CMK (cell line): ENCODE measurements around the gene PITX1.
"Not testable (repeated sequence)": the region's sequence is repeated elsewhere in the genome, so short reads cannot be mapped to it uniquely, and the experiment has no call there.

ENCODE experiments used
- DNase-seq: peaks from one replicate; pipeline ENCODE4 v3.0.0-alpha.2; 2010; ENCODE audit warnings: low read depth

PITX1 gene

DNA sequence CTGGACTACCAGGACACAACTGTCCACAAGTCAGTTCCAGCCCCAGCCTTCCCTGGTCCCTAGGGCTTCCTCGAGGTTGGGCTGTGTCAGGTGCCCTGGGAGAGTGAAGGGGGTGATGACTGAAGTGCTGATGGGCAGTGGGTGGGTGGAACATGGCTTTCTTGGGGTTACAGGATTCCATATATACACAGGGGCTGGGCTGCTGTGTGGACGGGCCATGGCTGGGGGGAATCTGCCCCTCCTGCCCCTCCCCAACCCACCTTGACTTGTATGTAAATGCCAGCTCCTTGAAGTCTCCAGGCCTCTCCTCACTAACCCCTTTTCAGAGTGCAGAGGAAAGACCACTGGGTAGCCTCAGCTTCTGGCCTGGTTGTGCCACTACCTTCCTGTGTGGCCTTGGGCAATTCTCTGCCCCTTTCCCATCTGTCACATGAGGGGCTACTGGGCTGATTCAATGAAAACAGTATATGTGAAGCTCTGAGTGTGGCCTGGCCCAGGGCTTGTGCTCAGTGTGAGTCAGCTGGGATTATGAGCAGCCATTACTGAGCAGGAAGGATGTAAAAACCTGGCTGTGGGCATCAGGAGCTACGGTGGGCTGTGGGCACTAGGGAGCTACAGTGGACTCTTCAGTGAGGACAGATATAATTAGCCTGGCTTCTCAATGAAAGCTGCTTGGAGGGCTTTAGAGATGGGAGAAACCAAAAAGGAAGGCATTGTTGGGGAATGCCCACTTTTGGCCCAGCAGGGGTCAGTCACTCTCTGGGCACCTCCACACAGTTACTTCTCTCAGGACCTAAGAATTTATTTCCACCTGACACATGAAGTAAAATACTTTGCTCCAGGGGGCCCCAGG, 23.3 kb downstream of the PITX1 start:
- DNase-seq = no peak

DNA sequence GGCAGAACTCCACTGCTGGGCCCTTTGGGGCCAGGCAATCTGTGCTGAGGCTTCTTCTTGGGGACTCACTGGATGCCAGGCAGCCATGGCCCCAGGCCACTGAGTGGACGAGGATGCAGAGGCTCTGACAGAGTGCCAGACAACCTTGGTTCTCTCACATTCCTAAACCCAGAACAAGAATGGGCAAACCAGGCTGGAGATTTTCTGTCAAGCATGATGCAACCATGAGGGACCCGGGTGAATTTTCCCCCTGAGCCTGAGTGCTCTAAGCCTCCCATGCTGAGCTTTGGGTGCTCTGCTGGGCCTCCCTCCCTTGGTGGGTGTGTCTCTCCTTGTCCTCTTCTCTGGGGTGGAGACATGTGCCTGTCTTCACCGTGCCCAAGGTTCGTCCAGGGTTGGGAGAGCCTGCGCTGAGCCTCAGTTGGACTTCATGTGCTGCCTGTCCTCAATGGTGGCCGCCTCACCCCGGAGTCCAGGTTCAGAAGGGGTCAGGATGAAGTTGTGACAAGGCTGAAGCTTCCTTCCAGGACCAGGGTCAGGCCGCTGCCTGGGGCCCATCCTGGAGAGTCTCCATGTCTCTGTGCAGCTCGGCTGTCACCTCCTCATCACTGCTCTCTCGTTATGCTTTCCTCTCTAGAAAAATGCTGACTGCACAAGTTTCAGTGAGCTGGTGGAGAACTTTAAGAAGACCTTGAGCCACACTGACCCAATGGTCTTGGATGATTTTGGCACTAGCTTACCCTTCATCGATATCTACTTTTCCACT, 24.1 kb downstream of the PITX1 start:
- DNase-seq = no peak

DNA sequence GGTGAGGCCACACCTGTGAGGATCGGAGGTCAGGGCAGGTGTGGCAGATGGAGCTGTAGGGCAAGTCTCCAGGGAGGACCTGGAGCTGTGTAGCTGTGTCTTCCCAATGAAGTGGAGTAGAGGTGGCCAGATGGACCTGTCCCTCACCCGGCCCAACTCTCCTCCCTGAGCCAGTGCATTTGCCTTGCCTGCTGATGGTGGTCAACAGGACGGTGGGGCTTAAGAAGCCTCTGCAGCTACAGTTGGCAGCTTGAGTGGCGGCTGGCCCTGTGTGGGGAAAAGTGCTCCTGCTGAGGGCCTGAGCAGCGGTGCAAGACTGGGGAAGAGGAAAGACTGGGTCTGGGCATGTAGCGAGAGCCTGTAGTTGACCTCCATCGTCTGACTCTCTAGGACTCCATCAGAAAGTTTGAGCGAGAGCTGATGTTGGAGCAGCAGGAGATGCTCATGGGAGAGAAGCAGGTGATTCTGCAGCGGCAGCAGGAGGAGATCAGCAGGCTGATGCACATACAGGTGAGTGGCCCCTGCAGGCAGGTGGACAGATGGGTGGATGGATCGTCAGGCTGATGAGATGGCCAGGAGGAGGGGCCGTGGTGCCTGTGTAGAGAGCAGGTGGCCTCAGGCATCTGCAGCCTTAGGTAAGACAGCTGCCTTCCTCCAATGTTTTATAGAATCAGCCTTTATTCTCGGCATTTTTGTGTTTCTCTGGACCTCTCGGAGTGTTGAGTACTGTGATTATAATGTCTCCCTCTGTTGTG, 24.9 kb downstream of the PITX1 start:
- no peak for DNase-seq

DNA sequence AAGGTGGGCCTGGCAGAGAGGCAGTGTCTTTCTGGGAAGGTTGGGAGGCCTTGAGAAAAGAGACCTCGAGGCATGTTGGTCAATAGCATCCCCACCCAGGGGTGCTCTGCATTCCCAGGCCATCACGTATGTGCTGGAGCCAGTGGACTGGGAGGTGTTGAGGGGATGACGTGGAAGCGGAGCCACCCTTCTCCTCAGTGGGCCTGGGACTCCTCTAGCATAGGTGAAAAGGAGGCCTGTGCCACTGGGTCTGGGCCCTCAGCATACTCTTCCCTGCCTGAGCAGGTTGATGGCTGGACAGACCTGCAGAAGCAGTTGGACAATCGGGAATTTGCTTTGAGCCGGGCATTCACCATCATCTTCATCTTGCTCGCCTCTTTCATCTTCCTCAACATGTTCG, 25.5 kb downstream of the PITX1 start:
- DNase-seq = no peak

DNA sequence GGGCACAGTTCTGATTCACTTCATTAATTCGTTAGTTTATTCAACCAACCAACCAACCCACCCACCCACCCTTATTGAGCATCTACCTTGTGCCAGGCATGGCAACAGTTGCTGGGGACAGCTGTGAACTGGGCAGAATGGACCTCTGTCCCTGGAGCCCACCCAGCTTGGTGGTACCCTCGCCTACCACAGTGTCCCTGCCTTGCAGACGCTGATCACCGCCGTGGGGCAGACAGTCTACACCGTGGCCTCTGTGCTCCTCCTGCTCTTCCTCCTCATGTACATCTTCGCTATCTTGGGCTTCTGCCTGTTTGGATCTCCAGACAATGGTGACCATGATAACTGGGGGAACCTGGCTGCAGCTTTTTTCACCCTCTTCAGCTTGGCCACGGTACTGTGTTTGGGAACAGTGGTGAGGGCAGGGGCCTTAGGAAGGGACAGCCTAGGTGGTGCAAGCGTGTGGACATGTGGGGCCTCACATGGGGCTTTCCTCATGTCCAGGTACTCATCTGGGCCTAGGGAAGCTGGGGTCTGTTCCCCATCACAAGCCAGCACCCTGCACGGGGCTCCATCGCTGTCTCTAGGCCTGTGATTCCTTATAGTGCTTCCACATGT, 26.2 kb downstream of the PITX1 start:
- no peak for DNase-seq

DNA sequence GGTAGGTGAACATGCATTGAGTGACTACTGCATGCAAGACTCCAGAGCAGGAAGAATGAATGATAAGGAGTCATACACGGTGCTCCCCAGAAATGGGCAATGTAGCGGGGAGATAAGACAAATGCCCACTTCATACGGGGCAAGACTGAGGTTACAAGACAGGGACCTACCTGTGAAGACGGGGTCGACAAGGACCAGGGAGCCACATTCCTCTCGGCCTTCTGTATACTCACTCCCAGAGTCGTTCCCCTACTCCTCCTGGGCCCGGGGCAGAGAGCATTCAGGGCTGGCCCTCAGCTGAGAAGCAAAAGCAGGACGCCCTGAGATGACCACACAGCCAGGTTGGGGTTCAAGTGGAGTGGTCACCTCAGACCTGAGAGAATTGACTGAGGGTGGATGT, 26.7 kb downstream of the PITX1 start:
- no peak for DNase-seq

DNA sequence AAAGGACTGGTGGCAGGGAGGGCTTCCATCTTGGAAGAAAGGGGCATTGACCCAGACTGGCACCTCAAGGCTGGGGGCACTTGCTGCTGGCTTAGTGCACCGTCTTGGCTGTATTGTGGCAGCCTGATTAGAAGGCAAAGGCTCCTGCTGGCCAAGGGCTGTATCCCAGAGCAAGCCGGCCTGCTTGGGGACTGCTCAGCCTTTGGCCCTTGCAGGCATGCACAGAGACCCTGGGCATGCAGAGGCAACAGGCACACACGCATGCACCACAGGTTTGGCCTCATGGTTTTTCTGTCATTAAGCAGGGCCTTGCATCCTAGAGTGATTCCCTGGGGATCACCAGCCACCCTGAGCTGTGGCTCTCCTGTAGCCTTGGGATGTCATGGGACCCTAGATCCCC, 29.0 kb downstream of the PITX1 start:
- DNase-seq = no peak

DNA sequence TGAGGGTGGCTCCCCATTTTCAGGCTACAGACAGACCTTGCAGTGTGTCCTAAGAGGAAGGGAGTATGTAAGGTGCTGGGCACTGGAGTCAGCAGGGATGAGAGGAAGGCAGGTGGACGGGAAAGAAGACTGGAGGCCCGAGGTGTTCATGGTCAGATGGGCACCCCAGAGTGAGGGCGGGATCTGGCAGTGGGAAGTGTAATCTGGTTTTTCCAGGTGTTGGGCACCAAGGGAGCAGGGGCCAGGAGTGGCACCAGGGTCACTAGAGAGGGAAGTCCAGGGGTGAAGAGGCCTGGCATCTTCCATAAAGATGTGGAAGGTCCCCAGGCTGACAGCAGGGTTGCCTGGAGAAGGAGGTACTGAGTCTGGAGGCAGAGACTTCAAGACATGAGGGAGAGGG, 29.7 kb downstream of the PITX1 start:
- DNase-seq = no peak

DNA sequence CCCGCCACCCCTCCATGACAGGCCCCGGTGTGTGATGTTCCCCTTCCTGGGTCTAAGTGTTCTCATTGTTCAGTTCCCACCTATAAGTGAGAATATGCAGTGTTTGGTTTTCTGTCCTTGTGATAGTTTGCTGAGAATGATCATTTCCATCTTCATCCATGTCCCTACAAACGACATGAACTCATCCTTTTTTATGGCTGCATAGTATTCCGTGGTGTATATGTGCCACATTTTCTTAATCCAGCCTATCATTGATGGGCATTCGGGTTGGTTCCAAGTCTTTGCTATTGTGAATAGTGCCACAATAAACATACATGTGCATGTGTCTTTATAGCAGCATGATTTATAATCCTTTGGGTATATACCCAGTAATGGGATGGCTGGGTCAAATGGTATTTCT, 36.0 kb downstream of the PITX1 start:
- not testable (repeated sequence) for DNase-seq

DNA sequence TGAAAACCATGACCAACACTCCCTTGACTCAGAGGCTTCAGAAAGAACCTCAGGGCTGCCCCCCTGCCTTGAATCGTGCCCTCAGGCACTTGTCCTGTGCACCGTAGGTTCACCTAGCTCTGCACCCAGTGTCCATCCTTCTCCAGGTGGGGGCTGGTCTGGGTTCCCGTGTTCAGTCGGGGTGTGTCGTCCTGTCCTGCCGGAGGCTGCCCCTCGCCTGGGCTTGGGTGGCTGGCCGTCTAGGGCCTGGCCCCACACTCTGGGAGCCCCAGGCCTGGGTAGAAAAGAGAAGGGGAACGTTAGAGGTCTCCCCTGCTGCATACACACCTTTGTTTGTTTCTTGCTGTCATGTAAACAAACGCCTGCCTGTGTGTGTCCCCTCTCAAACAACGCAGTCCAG, 37.0 kb downstream of the PITX1 start:
- no peak for DNase-seq

DNA sequence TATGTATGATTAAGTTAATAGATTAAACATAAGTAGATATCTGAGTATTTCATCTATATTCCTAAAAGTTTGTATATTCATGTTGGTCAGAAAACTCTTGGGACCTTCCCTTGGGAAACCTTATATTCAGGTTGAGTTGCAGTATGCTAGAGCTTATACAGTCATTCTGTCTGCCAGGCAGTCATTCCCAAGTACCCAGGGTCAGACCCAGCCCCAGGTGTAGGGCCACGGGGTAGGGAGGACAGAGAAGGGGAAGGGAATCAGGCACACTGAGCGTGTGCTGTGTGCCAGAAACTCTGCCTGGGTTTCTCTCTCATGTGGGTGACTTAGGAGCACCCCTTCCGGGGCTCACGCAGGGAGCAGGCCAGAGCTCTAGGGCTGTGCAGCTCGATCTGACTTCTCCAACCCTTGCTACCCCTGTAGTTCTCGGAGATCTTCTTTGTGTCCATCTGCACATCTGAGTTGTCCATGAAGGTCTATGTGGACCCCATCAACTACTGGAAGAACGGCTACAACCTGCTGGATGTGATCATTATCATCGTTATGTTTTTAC, 38.1 kb downstream of the PITX1 start:
- no peak for DNase-seq

DNA sequence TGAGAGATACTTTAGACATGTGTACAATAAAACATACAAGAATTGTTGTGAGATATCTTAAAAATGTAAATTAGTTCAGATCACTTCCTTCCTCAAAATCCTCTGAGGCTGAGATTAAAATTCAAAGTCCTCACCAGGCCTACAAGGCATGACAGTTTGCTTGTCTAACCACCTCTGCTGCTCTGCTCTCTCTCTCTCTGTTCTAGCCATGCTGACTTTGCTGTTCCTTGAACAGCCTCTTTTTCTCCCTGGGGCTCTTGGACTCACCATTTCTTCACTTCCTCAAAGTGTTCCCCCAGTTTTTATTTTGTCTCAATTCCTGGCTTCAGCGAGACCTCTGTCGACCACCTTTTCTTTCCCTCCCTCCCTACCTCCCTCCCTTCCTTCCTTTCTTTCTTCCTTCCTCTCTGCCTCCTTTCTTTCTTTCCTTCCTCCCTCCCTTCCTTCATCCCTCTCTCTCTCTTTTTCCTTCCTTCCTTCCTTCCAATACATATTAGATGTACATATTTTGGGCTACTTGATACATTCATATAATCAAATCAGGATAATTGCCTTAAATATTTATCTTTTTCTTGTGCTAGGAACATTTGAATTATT, 39.4 kb downstream of the PITX1 start:
- no peak for DNase-seq

DNA sequence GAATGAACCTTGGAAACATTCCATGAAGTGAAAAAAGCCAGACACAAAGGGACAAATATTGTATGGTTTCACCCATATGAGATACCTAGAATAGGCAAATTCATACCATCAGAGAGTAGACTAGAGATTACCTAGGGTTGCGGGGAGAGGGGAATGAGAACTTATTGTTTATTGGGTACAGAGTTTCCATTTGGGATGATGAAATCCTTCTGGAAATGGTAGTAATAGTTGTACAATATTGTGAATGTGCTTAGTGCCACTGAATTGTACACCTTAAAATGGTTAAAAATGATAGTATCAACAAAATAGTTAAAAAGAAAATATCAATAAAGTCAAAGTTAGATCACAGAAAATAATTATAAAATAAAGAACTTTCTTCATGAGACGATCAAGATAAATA, 40.9 kb downstream of the PITX1 start:
- DNase-seq = no peak

DNA sequence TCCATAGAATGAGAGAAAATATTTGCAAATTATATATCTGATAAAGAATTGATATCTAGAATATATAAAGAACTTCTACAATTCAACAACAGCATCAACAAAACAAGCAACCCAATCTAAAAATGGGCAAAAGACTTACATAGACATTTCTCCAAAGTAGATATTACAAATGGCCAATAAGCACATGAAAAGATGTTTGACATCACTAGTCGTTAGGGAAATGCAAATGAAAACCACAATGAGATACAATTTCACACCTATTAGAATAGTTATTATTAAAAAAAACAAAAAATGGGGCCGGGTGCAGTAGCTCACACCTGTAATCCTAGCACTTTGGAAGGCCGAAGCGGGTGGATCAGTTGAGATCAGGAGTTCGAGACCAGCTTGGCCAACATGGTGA, 41.9 kb downstream of the PITX1 start:
- no peak for DNase-seq

DNA sequence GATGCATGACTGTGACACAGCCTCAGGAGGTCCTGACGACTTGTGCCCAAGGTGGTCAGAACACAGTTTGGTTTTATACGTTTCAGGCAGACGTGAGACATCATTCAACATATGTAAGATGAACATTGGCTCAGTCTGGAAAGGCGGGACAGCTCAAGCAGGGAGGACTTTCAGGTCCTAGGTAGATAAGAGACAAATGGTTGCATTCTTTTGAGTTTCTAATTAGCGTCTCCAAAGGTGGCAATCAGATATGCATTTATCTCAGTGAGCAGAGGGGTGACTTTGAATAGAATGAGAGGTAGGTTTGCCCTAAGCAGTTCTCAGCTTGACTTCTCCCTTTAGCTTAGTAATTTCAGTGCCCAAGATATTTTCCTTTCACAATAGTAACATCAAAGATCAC, 43.8 kb downstream of the PITX1 start:
- DNase-seq = not testable (repeated sequence)

DNA sequence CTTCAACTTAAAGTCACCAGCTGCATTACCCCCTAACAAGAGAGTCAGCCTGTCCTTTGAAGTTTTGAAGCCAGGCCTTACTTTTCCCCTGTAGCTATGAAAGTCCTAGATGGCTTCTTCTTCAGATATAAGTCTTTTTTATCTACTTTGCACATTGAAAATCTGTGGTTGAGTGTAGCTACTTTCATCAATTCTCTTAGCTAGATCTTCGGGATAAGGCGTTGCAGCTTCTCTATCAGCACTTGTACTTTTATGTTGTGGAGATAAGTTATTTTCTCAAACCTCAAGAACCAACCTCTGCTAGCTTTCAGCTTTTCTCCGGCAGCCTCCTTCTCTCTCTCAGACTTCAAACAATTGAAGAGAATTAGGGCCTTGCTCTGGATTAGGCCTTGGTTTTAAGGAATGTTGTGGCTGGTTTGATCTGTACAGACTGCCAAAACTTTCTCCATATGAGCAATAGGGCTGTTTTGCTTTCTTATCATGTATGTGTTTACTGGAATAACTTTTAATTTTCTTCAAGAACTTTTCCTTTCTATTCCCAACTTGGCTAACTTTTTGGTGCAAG, 44.7 kb downstream of the PITX1 start:
- DNase-seq = peak; percentile 21

DNA sequence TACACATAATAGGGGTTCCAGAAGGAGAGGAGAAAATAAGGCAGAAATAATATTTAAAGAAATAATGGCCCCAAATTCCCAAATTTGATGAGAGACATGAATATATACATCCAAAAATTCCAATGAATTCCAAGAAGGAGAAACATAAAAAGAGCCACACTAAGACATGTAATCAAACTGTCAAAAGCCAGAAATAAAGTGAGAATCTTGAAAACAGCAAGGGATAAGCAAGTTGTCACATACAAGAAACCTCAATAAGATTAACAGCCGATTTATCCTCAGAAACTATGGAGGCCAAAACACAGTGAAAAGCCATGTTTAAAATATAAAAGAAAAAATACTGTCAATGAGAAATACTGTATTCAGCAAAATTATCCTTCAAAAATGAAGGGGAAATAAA, 51.8 kb downstream of the PITX1 start:
- no peak for DNase-seq

DNA sequence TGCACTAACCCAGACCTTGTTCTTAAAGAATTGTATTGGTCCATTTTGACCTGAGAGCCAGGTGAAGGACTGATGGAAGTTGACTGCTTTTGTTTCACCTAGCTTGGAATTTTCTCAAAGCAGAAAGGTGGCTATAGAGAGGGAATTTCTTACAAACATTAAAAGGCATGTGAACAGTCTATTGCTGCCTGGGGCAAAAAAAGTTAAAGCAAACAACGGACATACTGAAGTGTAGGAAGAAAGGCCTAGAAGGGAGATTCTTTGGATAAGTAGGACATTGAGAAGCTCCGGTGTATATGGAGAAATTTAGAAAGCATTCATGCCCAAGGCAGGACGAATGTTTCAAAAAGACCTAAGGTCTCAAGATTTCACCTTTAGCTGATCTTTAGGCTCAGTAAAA, 54.6 kb downstream of the PITX1 start:
- no peak for DNase-seq
